ENCODE measurements around the gene LSM3. TPM values are rescaled to one million over a fixed set of nuclear protein-coding genes. Genes with fewer than 3 reads are reported as not detected.

Gene LSM3
- 7.6 TPM for total RNA-seq

DNA sequence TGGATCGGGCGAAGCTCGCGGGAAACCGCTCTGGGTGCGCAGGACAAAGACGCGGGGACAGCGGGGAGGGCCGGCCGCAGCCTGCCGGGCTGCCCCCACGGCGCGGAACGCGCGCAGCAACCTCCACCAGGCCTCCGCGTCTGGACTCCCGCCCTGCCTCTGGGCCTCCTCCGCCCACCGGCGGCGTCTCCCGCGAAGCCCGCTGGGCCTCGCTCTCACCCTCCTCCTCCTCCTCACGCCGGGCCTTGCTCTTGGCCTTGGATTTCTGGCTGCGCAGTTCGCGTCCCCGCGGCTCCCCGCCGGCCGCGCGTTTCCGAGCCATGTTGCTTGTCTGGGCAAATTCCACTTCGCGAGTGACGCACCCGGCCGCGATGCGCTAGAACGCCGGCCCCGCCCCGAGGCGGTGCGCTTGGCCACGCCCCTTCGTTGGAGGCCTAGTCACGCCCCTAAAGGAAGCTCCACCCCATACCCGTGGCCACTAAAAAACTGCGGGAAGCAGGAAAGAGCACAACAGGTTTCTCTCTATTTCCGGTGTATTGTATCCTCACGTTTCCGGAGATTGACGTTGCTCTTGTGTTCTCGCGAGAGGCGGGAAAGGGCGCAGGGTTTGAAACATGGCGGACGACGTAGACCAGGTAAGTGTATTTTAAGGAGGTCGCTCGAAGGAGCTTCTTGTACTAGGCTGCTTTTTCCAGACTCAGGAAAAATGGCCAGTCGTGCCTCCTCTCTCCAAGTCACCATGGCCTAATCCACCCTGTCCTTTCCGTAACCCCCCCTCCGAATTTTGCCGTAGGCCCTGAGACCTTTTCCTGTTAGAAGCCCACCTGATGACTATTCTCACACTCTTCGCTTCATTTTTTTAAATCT is at the start of gene LSM3, which contains the start of gene XPC:
Gene LSM3 (plus strand): TSS at position 571 of the 867 bp plus-strand sequence. CDS start 44 bp downstream, at position 615.
Gene XPC (minus strand): TSS at position 355 of the 867 bp plus-strand sequence. CDS start 33 bp downstream, at position 322.
- peak; percentile 99 for DNase-seq

DNA sequence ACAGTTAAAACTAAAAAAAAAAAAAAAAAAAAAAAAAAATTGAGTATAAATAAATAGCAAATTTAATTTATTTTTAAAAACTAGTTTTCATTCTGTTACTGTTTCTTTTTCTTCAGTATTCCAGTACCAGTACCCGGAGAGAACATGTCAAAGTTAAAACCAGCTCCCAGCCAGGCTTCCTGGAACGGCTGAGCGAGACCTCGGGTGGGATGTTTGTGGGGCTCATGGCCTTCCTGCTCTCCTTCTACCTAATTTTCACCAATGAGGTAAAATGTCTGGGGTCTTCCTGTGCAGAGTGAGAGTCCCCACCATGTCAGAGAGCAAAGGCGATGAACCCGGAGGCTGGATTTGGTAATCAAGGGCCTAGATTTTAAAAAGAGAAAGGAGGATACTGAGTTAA is 49.3 kb upstream of the LSM3 start:
- DNase-seq: no peak

DNA sequence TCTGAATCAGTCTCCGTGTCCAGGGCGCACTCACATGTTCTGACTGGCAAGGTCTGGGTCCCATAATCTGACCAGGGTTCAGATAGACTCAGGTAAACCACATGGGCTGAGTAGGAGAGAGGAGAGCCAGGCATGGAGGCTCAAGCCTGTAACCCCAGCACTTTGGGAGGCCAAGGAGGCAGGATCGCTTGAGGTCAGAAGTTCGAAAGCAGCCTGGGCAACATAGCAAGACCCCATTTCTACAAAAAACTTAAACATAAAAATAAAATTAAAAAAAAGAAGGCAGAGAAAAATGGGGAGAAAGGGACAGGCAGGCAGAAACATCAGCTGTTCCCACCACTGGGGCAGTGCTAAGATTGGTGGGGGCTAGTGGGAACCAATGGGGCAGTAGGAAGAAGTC is 48.4 kb upstream of the LSM3 start:
- no peak for DNase-seq

DNA sequence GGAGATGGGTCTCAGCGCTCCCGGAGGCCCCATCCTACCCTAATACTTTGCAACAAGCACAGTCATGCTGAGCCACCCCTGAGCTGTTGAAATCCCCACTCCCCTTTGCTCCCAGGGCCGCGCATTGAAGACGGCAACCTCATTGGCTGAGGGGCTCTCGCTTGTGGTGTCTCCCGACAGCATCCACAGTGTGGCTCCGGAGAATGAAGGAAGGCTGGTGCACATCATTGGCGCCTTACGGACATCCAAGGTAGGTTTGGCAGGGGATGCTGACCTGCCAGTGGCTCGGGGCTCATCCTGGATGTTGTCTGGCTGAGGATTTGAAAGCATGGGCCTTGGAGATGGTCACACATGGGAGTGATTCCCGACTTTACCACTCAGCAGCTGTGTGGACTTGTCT is 47.9 kb upstream of the LSM3 start:
- no peak for DNase-seq

DNA sequence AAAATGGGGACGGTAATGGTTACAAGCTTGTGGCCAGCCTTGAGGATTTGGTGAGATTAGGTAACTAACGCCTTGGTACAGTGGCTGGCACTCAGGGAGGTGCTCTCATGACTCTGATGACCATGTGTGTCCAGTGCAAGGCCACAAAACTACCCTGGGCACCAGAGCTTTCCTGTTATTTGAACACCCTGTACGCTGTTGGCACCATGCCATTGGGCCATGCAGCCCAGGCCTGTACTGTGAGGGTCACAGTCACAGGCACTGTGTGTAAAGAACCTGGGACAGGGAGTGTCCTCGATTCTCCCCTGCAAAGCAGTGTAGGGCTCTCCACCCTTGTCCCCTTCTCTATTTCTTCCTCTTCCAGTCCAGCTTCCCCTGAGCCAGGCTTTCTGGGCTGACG is 47.5 kb upstream of the LSM3 start:
- DNase-seq: no peak

DNA sequence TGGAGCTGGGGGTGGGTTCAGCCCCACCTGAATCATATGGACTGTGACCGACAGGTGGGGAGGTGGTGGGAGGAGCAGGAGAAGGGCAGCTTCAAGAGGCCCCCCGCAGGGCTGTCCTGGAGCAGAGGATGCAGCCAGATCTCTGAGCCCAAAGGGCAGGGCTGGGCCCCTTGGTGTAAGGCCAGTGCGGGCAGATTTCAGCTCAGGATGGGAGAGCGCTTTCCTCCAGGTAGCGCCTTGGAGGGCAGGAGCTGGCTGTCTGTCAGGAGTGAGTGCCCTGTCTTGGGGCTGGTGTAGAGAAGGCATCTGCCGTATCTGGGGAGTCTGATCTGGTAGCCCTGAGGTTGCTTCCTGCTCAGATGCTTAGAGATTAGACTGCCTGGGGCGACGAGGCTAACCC is 46.5 kb upstream of the LSM3 start:
- DNase-seq: no peak

DNA sequence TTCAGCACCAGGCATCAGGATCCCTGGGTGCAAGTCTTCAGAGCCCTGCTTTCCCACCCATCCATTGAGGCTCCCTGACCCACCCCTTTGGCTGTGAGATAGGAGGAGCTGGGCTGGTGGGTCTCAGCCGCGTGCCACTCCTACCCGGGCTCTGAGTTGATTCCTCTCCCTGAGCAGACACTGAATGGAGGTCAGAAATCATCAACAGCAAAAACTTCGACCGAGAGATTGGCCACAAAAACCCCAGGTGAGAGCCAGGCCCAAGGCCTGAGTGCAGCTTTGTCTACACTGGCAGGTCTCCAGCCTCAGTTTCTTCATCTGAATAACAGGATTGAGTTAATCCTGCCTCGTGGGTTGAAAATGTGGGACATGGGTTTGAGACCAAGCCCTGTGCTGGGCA is 45.9 kb upstream of the LSM3 start:
- no peak for DNase-seq

DNA sequence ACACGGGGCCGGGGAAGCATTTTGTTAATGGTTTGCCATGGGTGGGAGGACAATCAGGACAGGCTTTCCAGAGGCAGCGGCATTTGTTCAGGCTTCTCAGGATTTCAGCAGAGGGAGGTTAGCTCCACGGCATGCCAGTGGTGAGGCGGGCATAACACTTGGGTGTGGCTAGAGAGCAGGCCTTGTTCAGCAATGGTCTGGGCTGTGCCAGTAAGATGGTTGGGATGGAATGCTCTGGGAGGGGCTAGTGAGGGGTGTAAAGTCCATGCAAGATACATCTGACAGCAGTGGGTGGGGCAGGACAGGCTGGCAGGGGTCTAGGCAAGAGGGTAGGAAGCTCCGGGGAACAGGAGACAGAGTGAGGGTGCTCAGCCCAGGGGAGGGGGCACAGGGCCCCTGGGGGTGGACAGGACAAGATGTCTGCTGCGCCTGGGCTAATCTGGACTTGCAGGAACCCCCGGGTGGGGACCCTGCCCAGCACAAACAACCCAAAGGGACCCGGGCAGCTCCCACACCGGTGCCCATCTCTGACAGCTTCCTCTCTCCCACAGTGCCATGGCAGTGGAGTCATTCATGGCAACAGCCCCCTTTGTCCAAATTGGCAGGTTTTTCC is 45.3 kb upstream of the LSM3 start:
- no peak for DNase-seq

DNA sequence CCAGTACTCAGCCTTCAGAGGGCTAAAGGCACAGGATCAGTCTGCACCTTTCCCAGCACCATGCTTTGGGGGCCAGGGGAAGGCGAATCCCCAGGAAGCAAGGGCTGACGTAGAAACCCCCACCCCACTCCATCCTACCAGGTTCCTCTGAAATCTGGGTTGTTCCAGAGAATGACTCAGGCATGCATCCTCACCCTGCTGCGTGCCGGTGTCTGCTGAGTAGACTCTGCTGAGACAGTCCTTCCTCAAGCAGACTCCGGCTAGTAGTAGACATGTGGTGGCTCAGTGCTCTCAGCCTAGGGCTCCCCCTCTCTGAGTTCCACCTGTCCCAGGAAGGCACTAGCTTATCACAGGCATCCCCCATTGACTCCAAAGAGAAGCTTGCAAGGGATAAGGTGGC is 44.7 kb upstream of the LSM3 start:
- DNase-seq: no peak

DNA sequence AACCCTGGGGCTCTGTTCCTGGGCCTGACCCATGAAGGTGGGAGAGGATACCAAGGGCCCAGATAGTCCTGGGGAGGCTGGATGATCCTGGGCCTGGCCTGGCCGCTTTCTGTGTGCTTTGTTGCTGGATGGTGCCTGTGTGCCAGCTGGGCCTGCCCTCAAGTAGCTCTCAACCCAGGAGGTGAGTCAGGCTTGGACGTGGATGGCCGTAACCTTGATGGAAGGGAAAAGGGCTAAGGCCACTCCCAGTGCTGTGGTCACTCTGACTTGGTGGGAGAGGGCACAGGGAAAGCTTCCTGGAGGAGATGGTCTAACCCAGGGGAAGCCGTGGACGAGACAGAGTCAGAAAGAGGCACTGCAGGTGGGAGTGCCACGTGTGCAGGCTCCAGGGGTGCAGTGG is 44.3 kb upstream of the LSM3 start:
- no peak for DNase-seq

DNA sequence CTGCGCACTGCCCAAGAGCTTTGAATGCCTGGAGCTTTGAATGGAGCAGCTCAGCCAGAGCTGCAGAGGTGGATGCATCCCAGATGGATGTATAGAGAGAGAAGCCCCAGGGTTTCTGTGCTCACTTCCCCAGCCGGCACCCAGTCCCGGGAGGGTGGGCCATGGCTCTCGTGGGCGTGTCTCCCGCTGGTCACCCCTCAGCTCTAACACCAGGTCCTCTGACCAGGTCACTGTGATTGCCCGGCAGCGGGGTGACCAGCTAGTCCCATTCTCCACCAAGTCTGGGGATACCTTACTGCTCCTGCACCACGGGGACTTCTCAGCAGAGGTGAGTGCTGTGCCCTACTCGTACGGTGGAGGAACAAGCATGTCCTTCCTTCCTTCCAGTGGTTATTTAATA is 43.0 kb upstream of the LSM3 start:
- DNase-seq: no peak

DNA sequence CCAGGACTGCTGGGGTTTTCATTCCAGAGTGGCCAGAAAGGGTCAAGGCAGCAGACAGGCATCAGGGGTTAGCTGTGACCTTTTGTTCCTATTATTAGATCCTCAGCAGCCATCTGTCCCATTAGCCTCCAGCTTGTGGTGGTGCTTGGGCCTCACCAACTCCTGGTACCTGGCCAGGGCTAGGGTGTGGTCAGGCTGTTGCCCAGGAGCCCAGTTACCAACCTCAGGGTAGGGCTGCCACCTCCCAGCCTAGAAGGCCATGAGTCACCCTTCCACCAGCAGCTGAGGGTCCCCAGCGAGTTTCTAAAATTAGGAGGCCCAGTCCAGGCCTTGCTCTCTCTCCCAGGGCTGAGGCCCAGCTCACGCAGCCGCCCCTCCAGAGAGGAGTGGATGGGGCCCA is 41.6 kb upstream of the LSM3 start:
- no peak for DNase-seq

DNA sequence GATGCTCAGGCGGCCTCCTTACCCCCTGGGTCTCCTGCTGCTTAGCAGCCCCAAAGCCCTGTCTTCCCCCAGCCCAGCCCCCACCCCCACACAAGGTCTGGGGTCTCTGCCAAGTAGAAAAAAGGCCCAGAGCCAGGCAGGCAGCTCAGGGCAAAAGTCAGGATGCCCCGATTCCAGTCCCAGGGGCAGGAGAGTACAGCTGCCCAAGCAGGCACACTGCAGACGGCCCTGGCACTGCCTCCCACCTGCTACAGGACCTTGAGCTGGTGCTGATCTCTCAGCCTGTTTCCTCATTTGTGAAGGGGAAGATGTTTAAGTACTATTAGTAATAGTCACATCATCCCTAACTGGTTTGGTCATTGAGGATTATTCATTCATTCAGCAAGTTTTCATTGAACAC is 41.2 kb upstream of the LSM3 start:
- DNase-seq: no peak

DNA sequence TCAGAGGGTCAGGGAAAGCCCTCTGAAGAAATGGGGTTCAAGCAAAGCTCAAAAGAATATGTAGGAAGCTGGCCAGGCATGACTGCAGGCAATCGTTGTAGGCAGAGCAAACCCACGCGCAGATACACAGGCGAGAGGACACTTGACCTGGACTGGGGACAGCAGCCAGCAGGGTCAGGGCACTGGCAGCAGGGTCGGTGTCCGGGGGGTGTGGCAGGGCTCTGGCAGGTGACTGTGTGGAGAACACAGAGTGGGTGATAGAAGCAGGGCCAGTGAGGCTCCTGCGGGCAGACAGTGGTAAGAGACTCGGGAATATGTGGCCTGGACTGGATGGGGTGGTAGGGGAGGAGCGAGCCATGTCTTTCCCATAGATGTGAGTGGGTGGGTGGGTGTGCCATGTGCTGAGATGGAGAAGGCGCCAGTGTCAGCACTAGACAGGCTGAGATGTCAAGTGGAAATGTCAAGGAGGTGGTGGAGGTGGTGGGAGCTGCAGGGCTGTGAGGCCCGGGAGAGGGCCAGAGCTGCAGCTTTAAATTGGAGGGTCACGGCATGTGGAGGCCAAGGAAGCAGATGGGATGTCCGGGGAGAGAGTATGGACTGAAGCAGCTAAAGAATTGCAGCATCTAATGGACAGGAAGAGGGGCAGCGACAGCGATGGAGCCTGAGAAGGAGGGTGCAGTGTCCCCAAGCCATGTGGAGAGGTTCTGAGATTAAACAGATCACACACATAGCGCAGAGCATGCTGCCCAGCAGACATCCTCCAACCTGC is 40.3 kb upstream of the LSM3 start:
- DNase-seq: no peak

DNA sequence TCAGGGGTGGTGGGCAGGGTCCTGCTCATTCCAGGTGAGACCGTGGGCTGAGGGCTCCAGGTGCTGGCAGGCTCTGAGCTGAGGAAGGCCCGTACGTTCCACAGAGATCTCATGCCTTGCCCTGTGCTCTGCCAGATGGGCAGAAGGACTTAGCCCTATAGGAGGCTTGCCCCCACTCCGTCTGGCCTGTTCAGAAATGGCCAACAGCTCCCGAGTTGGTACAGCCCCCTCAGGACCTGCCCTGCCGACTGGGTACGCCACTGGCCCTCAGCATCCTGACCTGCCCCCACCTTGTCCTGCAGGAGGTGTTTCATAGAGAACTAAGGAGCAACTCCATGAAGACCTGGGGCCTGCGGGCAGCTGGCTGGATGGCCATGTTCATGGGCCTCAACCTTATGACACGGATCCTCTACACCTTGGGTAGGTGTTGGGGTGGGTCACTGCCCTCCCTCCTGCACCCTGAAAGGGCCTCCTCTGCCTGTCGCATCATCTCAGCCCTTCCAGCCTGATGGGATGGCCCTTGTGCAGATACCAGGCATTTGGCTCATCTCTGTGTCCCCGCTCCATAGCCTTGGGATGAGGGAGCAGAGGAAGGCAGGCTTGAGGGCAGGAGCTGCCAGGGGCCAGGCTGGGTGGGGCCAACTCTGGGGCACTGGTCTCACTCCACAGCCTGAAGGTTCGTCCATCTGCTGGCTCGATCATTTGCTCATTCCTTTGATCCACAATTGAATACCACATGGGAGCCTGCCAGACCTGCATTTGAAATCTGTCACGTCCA is 39.5 kb upstream of the LSM3 start:
- no peak for DNase-seq

DNA sequence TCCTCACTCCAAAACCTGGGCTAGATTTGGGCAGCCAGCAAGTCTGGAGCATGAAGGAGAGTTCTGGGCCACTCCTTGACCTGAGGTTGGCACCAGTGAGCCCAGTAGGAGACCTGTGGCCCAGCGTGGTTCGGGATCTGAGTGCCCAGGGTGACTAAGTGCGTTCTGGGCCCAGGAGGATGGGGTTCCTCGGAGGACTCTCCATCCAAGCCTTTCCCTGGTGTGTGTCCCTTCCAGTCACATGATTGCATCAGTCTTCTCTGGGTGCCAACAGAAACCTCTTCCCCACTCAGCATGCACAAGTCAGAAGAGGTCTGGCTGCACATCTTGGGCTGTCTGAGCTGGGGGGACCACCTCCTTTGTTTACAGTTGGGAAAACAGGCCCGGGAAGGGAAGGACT is 38.8 kb upstream of the LSM3 start:
- DNase-seq: no peak

DNA sequence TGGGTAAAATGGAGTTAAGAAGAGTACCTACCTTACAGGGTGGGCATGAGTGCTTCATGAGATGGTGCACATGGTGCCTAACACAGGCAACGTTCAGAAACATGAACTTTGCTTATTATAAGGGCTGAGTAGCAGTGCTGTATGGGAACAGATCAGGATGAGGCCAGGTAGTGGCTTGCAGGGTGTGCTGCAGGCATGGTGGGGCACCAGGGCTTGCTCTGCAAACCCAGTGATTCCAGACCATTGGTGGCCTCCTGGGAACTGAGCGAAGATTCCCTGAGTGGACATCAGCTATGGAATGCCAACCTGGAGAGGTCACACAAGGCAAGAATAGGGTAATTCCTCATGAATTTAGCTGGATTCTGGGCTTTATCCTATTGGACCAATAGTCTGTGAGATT is 37.9 kb upstream of the LSM3 start:
- no peak for DNase-seq

DNA sequence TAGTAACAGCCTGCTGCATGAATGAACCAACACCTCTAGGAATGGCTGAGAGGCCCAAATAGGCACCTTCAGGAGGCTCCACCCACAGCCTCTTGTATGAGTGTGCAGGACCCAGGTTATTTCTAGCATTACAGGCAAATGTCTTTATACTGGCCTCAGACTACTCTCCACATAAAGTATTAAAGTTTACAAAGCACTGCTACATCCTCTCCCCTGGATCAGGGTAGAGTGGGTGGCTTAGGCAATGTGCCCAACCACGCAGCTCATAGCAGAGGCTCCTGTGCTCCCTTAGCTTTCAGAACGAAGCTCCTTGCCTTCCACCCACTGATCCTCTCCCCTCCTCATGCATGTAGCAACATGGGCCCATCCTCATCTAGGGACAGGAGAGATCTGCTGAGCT is 37.5 kb upstream of the LSM3 start:
- no peak for DNase-seq

DNA sequence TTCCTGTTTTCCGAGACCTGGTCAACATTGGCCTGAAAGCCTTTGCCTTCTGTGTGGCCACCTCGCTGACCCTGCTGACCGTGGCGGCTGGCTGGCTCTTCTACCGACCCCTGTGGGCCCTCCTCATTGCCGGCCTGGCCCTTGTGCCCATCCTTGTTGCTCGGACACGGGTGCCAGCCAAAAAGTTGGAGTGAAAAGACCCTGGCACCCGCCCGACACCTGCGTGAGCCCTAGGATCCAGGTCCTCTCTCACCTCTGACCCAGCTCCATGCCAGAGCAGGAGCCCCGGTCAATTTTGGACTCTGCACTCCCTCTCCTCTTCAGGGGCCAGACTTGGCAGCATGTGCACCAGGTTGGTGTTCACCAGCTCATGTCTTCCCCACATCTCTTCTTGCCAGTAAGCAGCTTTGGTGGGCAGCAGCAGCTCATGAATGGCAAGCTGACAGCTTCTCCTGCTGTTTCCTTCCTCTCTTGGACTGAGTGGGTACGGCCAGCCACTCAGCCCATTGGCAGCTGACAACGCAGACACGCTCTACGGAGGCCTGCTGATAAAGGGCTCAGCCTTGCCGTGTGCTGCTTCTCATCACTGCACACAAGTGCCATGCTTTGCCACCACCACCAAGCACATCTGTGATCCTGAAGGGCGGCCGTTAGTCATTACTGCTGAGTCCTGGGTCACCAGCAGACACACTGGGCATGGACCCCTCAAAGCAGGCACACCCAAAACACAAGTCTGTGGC is 36.8 kb upstream of the LSM3 start:
- no peak for DNase-seq

DNA sequence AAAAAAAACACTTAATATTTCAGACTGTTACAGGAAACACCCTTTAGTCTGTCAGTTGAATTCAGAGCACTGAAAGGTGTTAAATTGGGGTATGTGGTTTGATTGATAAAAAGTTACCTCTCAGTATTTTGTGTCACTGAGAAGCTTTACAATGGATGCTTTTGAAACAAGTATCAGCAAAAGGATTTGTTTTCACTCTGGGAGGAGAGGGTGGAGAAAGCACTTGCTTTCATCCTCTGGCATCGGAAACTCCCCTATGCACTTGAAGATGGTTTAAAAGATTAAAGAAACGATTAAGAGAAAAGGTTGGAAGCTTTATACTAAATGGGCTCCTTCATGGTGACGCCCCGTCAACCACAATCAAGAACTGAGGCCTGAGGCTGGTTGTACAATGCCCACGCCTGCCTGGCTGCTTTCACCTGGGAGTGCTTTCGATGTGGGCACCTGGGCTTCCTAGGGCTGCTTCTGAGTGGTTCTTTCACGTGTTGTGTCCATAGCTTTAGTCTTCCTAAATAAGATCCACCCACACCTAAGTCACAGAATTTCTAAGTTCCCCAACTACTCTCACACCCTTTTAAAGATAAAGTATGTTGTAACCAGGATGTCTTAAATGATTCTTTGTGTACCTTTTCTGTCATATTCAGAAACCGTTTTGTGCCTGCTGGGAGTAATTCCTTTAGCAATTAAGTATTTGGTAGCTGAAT is 35.9 kb upstream of the LSM3 start:
- no peak for DNase-seq
